H9 (cell line): ENCODE results near the gene CDK9. TPM values are rescaled to one million over a fixed set of nuclear protein-coding genes. Genes with fewer than 3 reads are reported as not detected.

Source experiments
- DNase-seq: peaks from one replicate; pipeline ENCODE4 v3.0.0-alpha.2; 2017
- H2AFZ ChIP-seq: one replicate; pipeline ENCODE4 v1.6.1; 2013; ENCODE audit warnings: mild to moderate bottlenecking, low read length, control low read depth, moderate library complexity
- H2AK5ac ChIP-seq: 2 replicates; pipeline ENCODE4 v1.6.1; 2013; ENCODE audit warnings: low read length, control low read depth, mixed read lengths; ENCODE audit not compliant: insufficient read length
- H2BK120ac ChIP-seq: one replicate; pipeline ENCODE4 v1.6.1; 2013; ENCODE audit warnings: low read depth, mild to moderate bottlenecking, low read length, control low read depth, inconsistent platforms; ENCODE audit not compliant: poor library complexity, severe bottlenecking
- H2BK12ac ChIP-seq: 2 replicates; pipeline ENCODE4 v1.6.1; 2013; ENCODE audit warnings: low read length, control low read depth, mixed read lengths, low read depth; ENCODE audit not compliant: insufficient read length
- H2BK15ac ChIP-seq: 2 replicates; pipeline ENCODE4 v1.6.1; 2013; ENCODE audit warnings: low read depth, low read length, control low read depth
- H2BK20ac ChIP-seq: one replicate; pipeline ENCODE4 v1.6.1; 2013; ENCODE audit warnings: low read depth, mild to moderate bottlenecking, low read length, control low read depth, inconsistent platforms; ENCODE audit not compliant: poor library complexity, severe bottlenecking
- H2BK5ac ChIP-seq: 2 replicates; pipeline ENCODE4 v1.6.1; 2013; ENCODE audit warnings: low read length, control low read depth, mixed read lengths; ENCODE audit not compliant: insufficient read length
- H3K14ac ChIP-seq: 2 replicates; pipeline ENCODE4 v1.6.1; 2013; ENCODE audit warnings: low read length, control low read depth; ENCODE audit not compliant: insufficient read depth
- H3K18ac ChIP-seq: 2 replicates; pipeline ENCODE4 v1.6.1; 2013; ENCODE audit warnings: low read depth, mild to moderate bottlenecking, mixed read lengths, low read length, control low read depth; ENCODE audit not compliant: insufficient read length
- H3K23ac ChIP-seq: 2 replicates; pipeline ENCODE4 v1.6.1; 2013; ENCODE audit warnings: low read length, control low read depth, mixed read lengths, low read depth; ENCODE audit not compliant: insufficient read length
- H3K23me2 ChIP-seq: 2 replicates; pipeline ENCODE4 v1.6.1; 2013; ENCODE audit warnings: low read depth, mild to moderate bottlenecking, mixed read lengths, low read length, control low read depth; ENCODE audit not compliant: insufficient read length, poor library complexity, severe bottlenecking
- H3K27ac ChIP-seq: 2 replicates; pipeline ENCODE4 v1.5.1; 2013; ENCODE audit warnings: low read length, control low read depth, mixed read lengths, low read depth; ENCODE audit not compliant: insufficient read length
- H3K27me3 ChIP-seq: 2 replicates; pipeline ENCODE4 v1.6.1; 2013; ENCODE audit warnings: low read length, control low read depth, inconsistent platforms; ENCODE audit not compliant: insufficient read depth
- H3K4ac ChIP-seq: 2 replicates; pipeline ENCODE4 v1.6.1; 2013; ENCODE audit warnings: low read depth, mild to moderate bottlenecking, control low read depth, inconsistent platforms, low read length, moderate library complexity
- H3K4me1 ChIP-seq: 2 replicates; pipeline ENCODE4 v1.6.1; 2013; ENCODE audit warnings: low read length, control low read depth, inconsistent platforms; ENCODE audit not compliant: insufficient read depth
- H3K4me2 ChIP-seq: 2 replicates; pipeline ENCODE4 v1.6.1; 2013; ENCODE audit warnings: low read length, control low read depth, mixed read lengths; ENCODE audit not compliant: insufficient read length, insufficient read depth
- H3K56ac ChIP-seq: 2 replicates; pipeline ENCODE4 v1.6.1; 2013; ENCODE audit warnings: low read depth, mild to moderate bottlenecking, mixed read lengths, low read length, control low read depth; ENCODE audit not compliant: insufficient read length
- H3K79me1 ChIP-seq: 2 replicates; pipeline ENCODE4 v1.6.1; 2013; ENCODE audit warnings: low read depth, mild to moderate bottlenecking, moderate library complexity, low read length, control low read depth, inconsistent platforms; ENCODE audit not compliant: insufficient read depth, poor library complexity, severe bottlenecking
- H3K79me2 ChIP-seq: 2 replicates; pipeline ENCODE4 v1.6.1; 2013; ENCODE audit warnings: low read length, control low read depth, inconsistent platforms; ENCODE audit not compliant: insufficient read depth
- H3K9ac ChIP-seq: 2 replicates; pipeline ENCODE4 v1.6.1; 2013; ENCODE audit warnings: low read length, control low read depth, mixed read lengths; ENCODE audit not compliant: insufficient read length; ENCODE audit errors: extremely low read depth
- H3K9me3 ChIP-seq: one replicate; pipeline ENCODE4 v1.6.1; 2013; ENCODE audit warnings: low read depth, low read length, inconsistent platforms; ENCODE audit not compliant: control insufficient read depth
- H3T11ph ChIP-seq: one replicate; pipeline ENCODE4 v1.6.1; 2013; ENCODE audit warnings: mild to moderate bottlenecking, low read length, control low read depth, inconsistent platforms
- H4K20me1 ChIP-seq: one replicate; pipeline ENCODE4 v1.6.1; 2013; ENCODE audit not compliant: control insufficient read depth, insufficient read length, insufficient read depth
- H4K5ac ChIP-seq: 2 replicates; pipeline ENCODE4 v1.6.1; 2013; ENCODE audit warnings: low read depth, mild to moderate bottlenecking, mixed read lengths, low read length, control low read depth; ENCODE audit not compliant: insufficient read length
- H4K8ac ChIP-seq: replicated peaks from 2 replicates; pipeline ENCODE4 v1.6.1; 2013; ENCODE audit warnings: low read length, control low read depth, mixed read lengths, low read depth; ENCODE audit not compliant: insufficient read length
- H4K91ac ChIP-seq: 2 replicates; pipeline ENCODE4 v1.6.1; 2013; ENCODE audit warnings: low read depth, mild to moderate bottlenecking, moderate library complexity, mixed read lengths, low read length, control low read depth; ENCODE audit not compliant: insufficient read length
- H3K27ac Mint-ChIP-seq, 3 experiments: 2 replicates in 2 of 3; 3 replicates in 1 of 3; pipeline ENCODE4 v1.8.0; 2020 to 2021; ENCODE audit warnings: mixed read lengths in 3 of 3, mild to moderate bottlenecking in 1 of 3, moderate library complexity in 1 of 3
- H3K27me3 Mint-ChIP-seq: 2 replicates; pipeline ENCODE4 v1.8.0; 2021; ENCODE audit warnings: low read depth, mild to moderate bottlenecking, moderate library complexity, mixed read lengths
- H3K36me3 Mint-ChIP-seq, 3 experiments: 2 replicates in 2 of 3; 3 replicates in 1 of 3; pipeline ENCODE4 v1.8.0; 2020 to 2021; ENCODE audit warnings: low read depth in 3 of 3, mixed read lengths in 3 of 3; ENCODE audit not compliant: insufficient read depth in 1 of 3
- H3K4me1 Mint-ChIP-seq, 2 experiments: 2 replicates each; pipeline ENCODE4 v1.8.0; 2020; ENCODE audit warnings: mixed read lengths in 2 of 2
- H3K4me3 Mint-ChIP-seq, 2 experiments: 2 replicates in 1 of 2; 3 replicates in 1 of 2; pipeline ENCODE4 v1.8.0; 2020 to 2021; ENCODE audit warnings: mild to moderate bottlenecking in 2 of 2, mixed read lengths in 2 of 2, moderate library complexity in 1 of 2
- H3K9me3 Mint-ChIP-seq, 2 experiments: 2 replicates in 1 of 2; 3 replicates in 1 of 2; pipeline ENCODE4 v1.8.0; 2020; ENCODE audit warnings: mild to moderate bottlenecking in 2 of 2, mixed read lengths in 2 of 2, moderate library complexity in 1 of 2
- CTCF ChIP-seq: fragments of 200-600 bp; sonication (generic); conservative IDR thresholded peaks from 3 replicates; pipeline ENCODE4 v1.8.0; 2021; ENCODE audit warnings: antibody characterized with exemption, mild to moderate bottlenecking
- WGBS: extraction: QIAGEN DNeasy Blood & Tissue Kit; methylation state at CpG from one replicate; pipeline ENCODE4 v1.1.7; 2013; ENCODE audit warnings: missing lambda C conversion rate, low lambda C conversion rate, mixed read lengths; ENCODE audit not compliant: insufficient read length; ENCODE audit errors: extremely low coverage; 5-methylcytosine and 5-hydroxymethylcytosine counted together
- long read RNA-seq: library from polyadenylated mRNA; unstranded; transcript quantifications from one replicate; pipeline ENCODE4 v2.0.0, GENCODE V29; 2020
- total RNA-seq: library from RNA; stranded (reverse); gene quantifications from 2 replicates; pipeline ENCODE4 v1.2.1, GENCODE V29; 2021

Gene CDK9
- total RNA-seq, result 85.7 and 87.8 TPM in 2 replicates
- long read RNA-seq, transcript CDK9-201 (7 exons, 2,463 nt), result major isoform, 92 of 118 reads
- long read RNA-seq, partial matches to known transcripts, result 6 of 118 reads
- long read RNA-seq, other reads (novel, unspliced or antisense), result 18 of 118 reads

- Histone ChIP-seq H3K79me1 (peaks cover 16% of the 10 kb centered on the region), H3K4ac (no peak within 1 kb of the TSS), H3K23ac (no peak within 1 kb of the TSS), H3K14ac (peak within 1 kb of the TSS; percentile 81), H4K8ac (no peak within 1 kb of the TSS), H3K27ac (no peak within 1 kb of the TSS), H2AK5ac (no peak within 1 kb of the TSS), H3K4me1 (no peaks in the 10 kb centered on the region), H2BK15ac (no peak within 1 kb of the TSS), H3K79me2 (peaks cover 3% of the 10 kb centered on the region; the same call in 1 of the 2 replicates), H2BK12ac (no peak within 1 kb of the TSS), H4K20me1 (no peaks in the 10 kb centered on the region), H2BK120ac (no peak within 1 kb of the TSS), H4K91ac (no peak within 1 kb of the TSS), H2BK20ac (no peak within 1 kb of the TSS), H3K9me3 (no peaks in the 10 kb centered on the region), H3K27me3 (no peaks in the 10 kb centered on the region), H3K56ac (no peak within 1 kb of the TSS), H4K5ac (no peak within 1 kb of the TSS), H3K9ac (peak within 1 kb of the TSS; percentile 35), H3K4me2 (peak within 1 kb of the TSS; percentile 82), H2BK5ac (no peak within 1 kb of the TSS), H3K23me2 (peaks cover 2% of the 10 kb centered on the region), H3K18ac (peak within 1 kb of the TSS; percentile 78), H2AFZ (no peak within 1 kb of the TSS), H3T11ph (no peak within 1 kb of the TSS)
- WGBS, result no CpG with 5 or more reads among the region's 75 CpGs
- H3K27me3 Mint-ChIP-seq, result peaks cover 6% of the 10 kb centered on the region
- no peaks in the 10 kb centered on the region for H3K9me3 Mint-ChIP-seq
- H3K4me3 Mint-ChIP-seq, result peak within 1 kb of the TSS; percentile 93 to 95
- DNase-seq, result peak; percentile 92
- H3K27ac Mint-ChIP-seq, result peak within 1 kb of the TSS; percentile 89 to 94 (median 92); a peak in 5 of 7 replicates
- H3K4me1 Mint-ChIP-seq, result peaks cover 7 to 25% of the 10 kb centered on the region in 2 experiments
- peaks cover 39 to 45% (median 43%) of the 10 kb centered on the region in 3 experiments for H3K36me3 Mint-ChIP-seq
- TF ChIP-seq CTCF, result no peak
Observed at GRCh38 chr9:127785933-127786772, at the start of gene CDK9. CDK9 (plus strand) TSS chr9:127786034; CDS start chr9:127786149, 115 bp downstream.
